Immature natural killer cell (primary cell): Measurements from ENCODE around the gene MAP9. TPM values are rescaled to one million over a fixed set of nuclear protein-coding genes. Genes with fewer than 3 reads are reported as not detected.

Source experiments
- DNase-seq, 3 donors: peaks; one replicate each; pipeline ENCODE4 v3.0.0; 2022; ENCODE audit warnings: mixed read lengths in 1 of 3
- H3K27ac Mint-ChIP-seq, 6 donors: one replicate each; pipeline ENCODE4 v1.8.0; 2020; ENCODE audit warnings: mixed read lengths in 6 of 6, mild to moderate bottlenecking in 5 of 6, inconsistent platforms in 4 of 6, moderate library complexity in 3 of 6
- H3K27me3 Mint-ChIP-seq, 3 donors: one replicate each; pipeline ENCODE4 v1.8.0; 2020 to 2021; ENCODE audit warnings: low read depth in 3 of 3, mild to moderate bottlenecking in 3 of 3, mixed read lengths in 3 of 3, moderate library complexity in 3 of 3, inconsistent platforms in 1 of 3
- H3K36me3 Mint-ChIP-seq, 3 donors: one replicate each; pipeline ENCODE4 v1.8.0; 2020; ENCODE audit warnings: mixed read lengths in 3 of 3, inconsistent platforms in 2 of 3, mild to moderate bottlenecking in 2 of 3
- H3K4me1 Mint-ChIP-seq, 2 donors: one replicate each; pipeline ENCODE4 v1.8.0; 2020; ENCODE audit warnings: inconsistent platforms in 2 of 2, mild to moderate bottlenecking in 2 of 2, mixed read lengths in 2 of 2, moderate library complexity in 1 of 2
- H3K4me3 Mint-ChIP-seq, 5 donors: one replicate each; pipeline ENCODE4 v1.8.0; 2020; ENCODE audit warnings: mild to moderate bottlenecking in 5 of 5, mixed read lengths in 5 of 5, inconsistent platforms in 3 of 5, moderate library complexity in 3 of 5
- H3K9me3 Mint-ChIP-seq, 6 donors: one replicate each; pipeline ENCODE4 v1.8.0; 2020; ENCODE audit warnings: mild to moderate bottlenecking in 6 of 6, mixed read lengths in 6 of 6, inconsistent platforms in 4 of 6, moderate library complexity in 3 of 6
- polyA plus RNA-seq, 3 donors: library from polyadenylated mRNA; unstranded; fragments of 300-500 nt; fragmentation: Illumina TruSeq; gene quantifications; one replicate each; pipeline ENCODE4 v1.2.3, GENCODE V29; 2021

The MAP9 gene
- polyA plus RNA-seq, 3 donors from 2014 or later = 2.1 to 3.3 TPM; not detected in 1

GRCh38 chr4:155392481-155393184, 15.9 kb upstream of the MAP9 start:
- no peak for DNase-seq
- peaks cover 2 to 7% (median 3%) of the 10 kb centered on the region in 3 donors for H3K27me3 Mint-ChIP-seq
- H3K27ac Mint-ChIP-seq = no peak overlapping the region
- H3K36me3 Mint-ChIP-seq = no peaks in the 10 kb centered on the region
- H3K4me1 Mint-ChIP-seq = no peaks in the 10 kb centered on the region
- no peak overlapping the region for H3K4me3 Mint-ChIP-seq
- H3K9me3 Mint-ChIP-seq = peaks cover 0 to 1% (median 0%) of the 10 kb centered on the region in 6 donors

GRCh38 chr4:155391932-155392331, 15.2 kb upstream of the MAP9 start:
- no peak overlapping the region for H3K4me3 Mint-ChIP-seq
- H3K9me3 Mint-ChIP-seq = peaks cover 0 to 1% (median 0%) of the 10 kb centered on the region in 6 donors
- no peak for DNase-seq
- peaks cover 3 to 7% (median 6%) of the 10 kb centered on the region in 3 donors for H3K27me3 Mint-ChIP-seq
- H3K36me3 Mint-ChIP-seq = no peaks in the 10 kb centered on the region
- no peak overlapping the region for H3K27ac Mint-ChIP-seq
- no peaks in the 10 kb centered on the region for H3K4me1 Mint-ChIP-seq

GRCh38 chr4:155388162-155388561, 11.4 kb upstream of the MAP9 start:
- Mint-ChIP-seq H3K27ac (no peak overlapping the region), H3K36me3 (no peaks in the 10 kb centered on the region), H3K9me3 (peaks cover 0 to 1% (median 0%) of the 10 kb centered on the region in 6 donors), H3K4me3 (no peak overlapping the region), H3K27me3 (peaks cover 3 to 8% (median 4%) of the 10 kb centered on the region in 3 donors), H3K4me1 (no peaks in the 10 kb centered on the region)
- DNase-seq = no peak

GRCh38 chr4:155383541-155383940, 6.8 kb upstream of the MAP9 start:
- no peak overlapping the region for H3K4me3 Mint-ChIP-seq
- no peaks in the 10 kb centered on the region for H3K36me3 Mint-ChIP-seq
- H3K9me3 Mint-ChIP-seq = peaks cover 0 to 1% (median 0%) of the 10 kb centered on the region in 6 donors
- H3K27me3 Mint-ChIP-seq = peaks cover 3 to 4% (median 3%) of the 10 kb centered on the region in 3 donors
- H3K27ac Mint-ChIP-seq = no peak overlapping the region
- no peaks in the 10 kb centered on the region for H3K4me1 Mint-ChIP-seq
- no peak for DNase-seq

GRCh38 chr4:155377276-155377675, 511 bp upstream of the MAP9 start:
- peaks cover 1 to 13% (median 2%) of the 10 kb centered on the region in 3 donors for H3K27me3 Mint-ChIP-seq
- peaks cover 0 to 1% (median 0%) of the 10 kb centered on the region in 6 donors for H3K9me3 Mint-ChIP-seq
- peak overlapping the region; percentile 85 to 95 (median 90) for H3K4me3 Mint-ChIP-seq
- H3K4me1 Mint-ChIP-seq = peaks cover 14 to 23% of the 10 kb centered on the region in 2 donors
- H3K36me3 Mint-ChIP-seq = peaks cover 0 to 3% (median 0%) of the 10 kb centered on the region in 3 donors
- DNase-seq = no peak
- peak overlapping the region; percentile 71 to 96 (median 92) for H3K27ac Mint-ChIP-seq

GRCh38 chr4:155371432-155372043, 5.2 kb downstream of the MAP9 start:
- no peak overlapping the region for H3K4me3 Mint-ChIP-seq
- H3K36me3 Mint-ChIP-seq = peaks cover 6 to 12% (median 8%) of the 10 kb centered on the region in 3 donors
- no peak overlapping the region for H3K27ac Mint-ChIP-seq
- peak; percentile 15 to 24 (median 23) for DNase-seq
- peaks cover 0 to under 1% (median 0%) of the 10 kb centered on the region in 6 donors for H3K9me3 Mint-ChIP-seq
- peaks cover 0 to 6% (median 0%) of the 10 kb centered on the region in 3 donors for H3K27me3 Mint-ChIP-seq
- H3K4me1 Mint-ChIP-seq = peaks cover 8 to 16% of the 10 kb centered on the region in 2 donors

- H3K4me3 Mint-ChIP-seq = no peak overlapping the region
- peaks cover 0 to 2% (median 0%) of the 10 kb centered on the region in 6 donors for H3K9me3 Mint-ChIP-seq
- H3K36me3 Mint-ChIP-seq = peaks cover 22 to 28% (median 24%) of the 10 kb centered on the region in 3 donors
- no peak for DNase-seq
- H3K4me1 Mint-ChIP-seq = no peaks in the 10 kb centered on the region
- H3K27ac Mint-ChIP-seq = no peak overlapping the region
- no peaks in the 10 kb centered on the region for H3K27me3 Mint-ChIP-seq
Observed at GRCh38 chr4:155367608-155368007, 9.2 kb downstream of the MAP9 start.

GRCh38 chr4:155353923-155354540, 22.7 kb downstream of the MAP9 start:
- DNase-seq = peak; percentile 3 to 35 (median 19)
- Mint-ChIP-seq H3K36me3 (peaks cover 12 to 33% (median 17%) of the 10 kb centered on the region in 3 donors), H3K4me3 (no peak overlapping the region), H3K27ac (peak overlapping the region in 1 of 6 donors; percentile 67), H3K9me3 (no peaks in the 10 kb centered on the region), H3K4me1 (peaks cover 2 to 6% of the 10 kb centered on the region in 2 donors), H3K27me3 (peaks cover 0 to 1% (median 0%) of the 10 kb centered on the region in 3 donors)

- DNase-seq = no peak
- Mint-ChIP-seq H3K27me3 (peaks cover 0 to 1% (median 1%) of the 10 kb centered on the region in 3 donors), H3K9me3 (no peaks in the 10 kb centered on the region), H3K4me1 (no peaks in the 10 kb centered on the region), H3K27ac (no peak overlapping the region), H3K36me3 (peaks cover 0 to 22% (median 9%) of the 10 kb centered on the region in 3 donors), H3K4me3 (no peak overlapping the region)
Observed at GRCh38 chr4:155342142-155342541, 34.6 kb downstream of the MAP9 start.

- no peak for DNase-seq
- no peak overlapping the region for H3K4me3 Mint-ChIP-seq
- H3K9me3 Mint-ChIP-seq = peaks cover 0 to 4% (median 0%) of the 10 kb centered on the region in 6 donors
- H3K4me1 Mint-ChIP-seq = no peaks in the 10 kb centered on the region
- H3K36me3 Mint-ChIP-seq = peaks cover 0 to 10% (median 5%) of the 10 kb centered on the region in 3 donors
- no peak overlapping the region for H3K27ac Mint-ChIP-seq
- H3K27me3 Mint-ChIP-seq = peaks cover 1 to 5% (median 3%) of the 10 kb centered on the region in 3 donors
Observed at GRCh38 chr4:155339999-155340398, 36.8 kb downstream of the MAP9 start.

GRCh38 chr4:155339588-155339987, 37.2 kb downstream of the MAP9 start:
- Mint-ChIP-seq H3K4me1 (no peaks in the 10 kb centered on the region), H3K27me3 (peaks cover 1 to 5% (median 3%) of the 10 kb centered on the region in 3 donors), H3K36me3 (peaks cover 0 to 10% (median 5%) of the 10 kb centered on the region in 3 donors), H3K4me3 (no peak overlapping the region), H3K9me3 (peaks cover 0 to 4% (median 0%) of the 10 kb centered on the region in 6 donors), H3K27ac (no peak overlapping the region)
- DNase-seq = no peak

- Mint-ChIP-seq H3K4me3 (no peak overlapping the region), H3K27me3 (peaks cover 1 to 5% (median 3%) of the 10 kb centered on the region in 3 donors), H3K4me1 (no peaks in the 10 kb centered on the region), H3K36me3 (peaks cover 0 to 5% (median 5%) of the 10 kb centered on the region in 3 donors), H3K27ac (no peak overlapping the region), H3K9me3 (peaks cover 0 to 4% (median 0%) of the 10 kb centered on the region in 6 donors)
- DNase-seq = no peak
Observed at GRCh38 chr4:155338196-155338595, 38.6 kb downstream of the MAP9 start.

GRCh38 chr4:155336242-155336641, 40.5 kb downstream of the MAP9 start:
- Mint-ChIP-seq H3K9me3 (peaks cover 0 to 4% (median 0%) of the 10 kb centered on the region in 6 donors), H3K36me3 (no peaks in the 10 kb centered on the region), H3K27me3 (peaks cover 1 to 5% (median 3%) of the 10 kb centered on the region in 3 donors), H3K4me3 (no peak overlapping the region), H3K4me1 (no peaks in the 10 kb centered on the region), H3K27ac (no peak overlapping the region)
- no peak for DNase-seq

GRCh38 chr4:155331478-155331877, 45.3 kb downstream of the MAP9 start:
- no peak for DNase-seq
- Mint-ChIP-seq H3K27me3 (peaks cover 0 to 5% (median 4%) of the 10 kb centered on the region in 3 donors), H3K27ac (no peak overlapping the region), H3K36me3 (no peaks in the 10 kb centered on the region), H3K4me1 (no peaks in the 10 kb centered on the region), H3K4me3 (no peak overlapping the region), H3K9me3 (peaks cover 0 to 5% (median 0%) of the 10 kb centered on the region in 6 donors)
